ENCODE results near the gene ACSF2.
"Not testable (repeated sequence)": the region's sequence is repeated elsewhere in the genome, so short reads cannot be mapped to it uniquely, and the experiment has no call there.

The ACSF2 gene

DNA sequence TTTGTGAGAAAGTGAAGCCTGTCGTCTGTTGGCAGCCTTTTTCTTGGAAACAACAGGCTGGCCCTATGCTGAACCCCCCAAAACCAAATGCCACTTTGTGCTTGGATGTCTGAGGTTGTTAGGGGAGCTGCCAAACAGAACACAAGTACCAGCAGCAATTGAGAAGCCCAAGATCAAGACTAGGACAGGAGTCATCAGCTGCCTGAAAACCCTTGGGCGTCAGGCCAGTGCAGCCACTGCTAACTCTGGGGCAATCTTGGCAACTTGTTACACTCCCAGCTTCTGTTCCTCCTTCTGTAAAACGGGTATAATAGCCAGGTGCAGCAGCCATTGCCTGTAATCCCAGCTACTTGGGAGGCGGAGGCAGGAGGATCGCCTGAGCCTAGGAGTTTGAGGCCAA, 19.4 kb upstream of the ACSF2 start:
- Histone ChIP-seq H3K36me3 (ENCODE audit: control insufficient read depth in 4 of 4, insufficient read depth in 4 of 4, low read length in 3 of 4) (no peaks in the 10 kb centered on the region), H3K9me3 (ENCODE audit: control extremely low read depth in 1 of 5, control insufficient read depth in 4 of 5, insufficient read depth in 2 of 5, low read depth in 1 of 5, low read length in 4 of 5) (no peaks in the 10 kb centered on the region), H3K27me3 (replicated peaks in 2 of 5; ENCODE audit: control insufficient read depth in 4 of 5, insufficient read depth in 5 of 5, low read length in 4 of 5) (peaks cover 0 to 2% (median 0%) of the 10 kb centered on the region in 5 experiments), H3K4me3 (ENCODE audit: control insufficient read depth in 1 of 7, extremely low read depth in 1 of 7, insufficient read depth in 4 of 7, low read depth in 2 of 7, low read length in 6 of 7) (no peak overlapping the region), H3K4me1 (ENCODE audit: control extremely low read depth in 1 of 4, control insufficient read depth in 4 of 4, insufficient read depth in 4 of 4, low read length in 3 of 4) (no peaks in the 10 kb centered on the region), H3K27ac (ENCODE audit: insufficient read depth in 1 of 2, low read depth in 1 of 2, low read length in 2 of 2, poor library complexity in 1 of 2, severe bottlenecking in 2 of 2) (no peak overlapping the region)
- ChIA-PET CTCF (interaction anchor here (2.8 kb wide), 1 partner anchor 9 kb away, joined by 13 read pairs; the partner anchor contains the start of gene LRRC59), POLR2A (no interaction called here)
- DNase-seq: no peak
- WGBS (ENCODE audit: insufficient coverage): 80% methylated on average over 3 of the region's 5 CpGs

DNA sequence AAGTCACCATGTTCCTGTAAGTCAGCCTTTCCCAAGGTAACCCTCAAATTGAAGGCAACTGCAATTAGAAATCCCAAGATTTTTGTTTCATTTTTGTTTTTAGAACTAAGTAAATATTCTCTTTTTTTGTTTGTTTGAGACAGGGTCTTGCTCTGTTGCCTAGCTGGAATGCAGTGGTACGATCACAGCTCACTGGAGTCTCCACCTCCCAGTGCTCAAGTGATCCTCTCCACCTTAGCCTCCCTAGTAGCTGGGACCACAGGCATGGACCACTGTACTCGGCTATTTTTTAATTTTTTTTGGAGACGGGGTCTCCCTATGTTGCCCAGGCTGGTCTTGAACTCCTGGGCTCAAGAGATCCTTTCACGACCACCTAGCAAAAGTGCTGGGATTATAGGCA, 18.1 kb upstream of the ACSF2 start:
- DNase-seq: no peak
- ChIA-PET POLR2A (no interaction called here), CTCF (interaction anchor here (2.8 kb wide), 1 partner anchor 10 kb away, joined by 13 read pairs; the partner anchor contains the start of gene LRRC59)
- 100% methylated on average over 2 of the region's 4 CpGs for WGBS (ENCODE audit: insufficient coverage)
- Histone ChIP-seq H3K27me3 (replicated peaks in 2 of 5; ENCODE audit: control insufficient read depth in 4 of 5, insufficient read depth in 5 of 5, low read length in 4 of 5) (peaks cover 0 to 2% (median 0%) of the 10 kb centered on the region in 5 experiments), H3K27ac (ENCODE audit: insufficient read depth in 1 of 2, low read depth in 1 of 2, low read length in 2 of 2, poor library complexity in 1 of 2, severe bottlenecking in 2 of 2) (no peak overlapping the region), H3K36me3 (ENCODE audit: control insufficient read depth in 4 of 4, insufficient read depth in 4 of 4, low read length in 3 of 4) (no peaks in the 10 kb centered on the region), H3K4me1 (ENCODE audit: control extremely low read depth in 1 of 4, control insufficient read depth in 4 of 4, insufficient read depth in 4 of 4, low read length in 3 of 4) (no peaks in the 10 kb centered on the region), H3K9me3 (ENCODE audit: control extremely low read depth in 1 of 5, control insufficient read depth in 4 of 5, insufficient read depth in 2 of 5, low read depth in 1 of 5, low read length in 4 of 5) (no peaks in the 10 kb centered on the region), H3K4me3 (ENCODE audit: control insufficient read depth in 1 of 7, extremely low read depth in 1 of 7, insufficient read depth in 4 of 7, low read depth in 2 of 7, low read length in 6 of 7) (no peak overlapping the region)

DNA sequence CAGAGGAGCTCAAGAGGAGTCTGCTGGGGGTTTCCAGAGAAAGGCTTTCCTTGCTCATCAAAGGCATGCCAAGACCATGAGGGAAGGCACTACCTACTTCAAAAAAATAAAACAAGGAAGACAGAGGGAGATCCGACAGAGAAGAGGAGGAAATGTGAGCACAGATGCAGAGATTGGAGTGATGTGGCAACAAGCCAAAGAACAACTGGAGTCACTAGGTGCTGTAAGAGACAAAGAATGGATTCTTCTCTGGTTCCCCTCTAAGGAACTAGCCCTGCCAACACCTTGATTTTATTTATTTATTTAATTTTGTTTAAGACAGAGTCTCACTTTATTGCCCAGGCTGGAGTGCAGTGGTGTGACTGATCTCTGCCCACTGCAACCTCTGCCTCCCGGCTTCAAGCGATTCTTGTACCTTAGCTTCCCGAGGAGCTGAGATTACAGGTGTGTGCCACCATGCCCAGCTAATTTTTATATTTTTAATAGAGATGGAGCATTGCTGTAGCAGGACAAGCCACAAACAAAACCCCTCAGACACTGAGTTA, 13.8 kb upstream of the ACSF2 start:
- POLR2A ChIA-PET: interaction anchor here (0.7 kb wide), 1 partner anchor 15 kb away, joined by 3 read pairs; no protein-coding TSS in a partner anchor

DNA sequence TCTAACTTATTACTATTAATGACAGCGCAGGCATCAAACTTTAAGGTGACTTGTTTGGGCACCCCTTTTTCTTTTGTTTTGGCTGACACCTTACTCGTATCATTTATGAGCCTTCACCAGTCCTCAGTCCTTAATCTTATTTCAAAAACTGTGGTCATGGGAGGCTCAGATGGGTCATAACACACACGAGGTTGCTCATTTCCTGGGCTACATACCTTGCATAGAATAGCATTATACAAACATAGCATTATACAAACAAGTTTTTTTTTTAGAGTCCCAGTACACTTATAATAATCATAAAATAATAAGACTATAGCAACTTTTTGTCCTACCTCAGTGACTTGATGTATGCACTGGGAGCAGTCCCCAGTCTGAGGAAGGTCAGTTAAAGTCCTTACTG, 11.2 kb upstream of the ACSF2 start:
- Histone ChIP-seq H3K27me3 (replicated peaks in 2 of 5; ENCODE audit: control insufficient read depth in 4 of 5, insufficient read depth in 5 of 5, low read length in 4 of 5) (no peaks in the 10 kb centered on the region), H3K9me3 (ENCODE audit: control extremely low read depth in 1 of 5, control insufficient read depth in 4 of 5, insufficient read depth in 2 of 5, low read depth in 1 of 5, low read length in 4 of 5) (no peaks in the 10 kb centered on the region), H3K4me3 (ENCODE audit: control insufficient read depth in 1 of 7, extremely low read depth in 1 of 7, insufficient read depth in 4 of 7, low read depth in 2 of 7, low read length in 6 of 7) (no peak overlapping the region), H3K4me1 (ENCODE audit: control extremely low read depth in 1 of 4, control insufficient read depth in 4 of 4, insufficient read depth in 4 of 4, low read length in 3 of 4) (no peaks in the 10 kb centered on the region), H3K27ac (ENCODE audit: insufficient read depth in 1 of 2, low read depth in 1 of 2, low read length in 2 of 2, poor library complexity in 1 of 2, severe bottlenecking in 2 of 2) (no peak overlapping the region), H3K36me3 (ENCODE audit: control insufficient read depth in 4 of 4, insufficient read depth in 4 of 4, low read length in 3 of 4) (no peaks in the 10 kb centered on the region)
- WGBS (ENCODE audit: insufficient coverage): 95% methylated on average over 3 of the region's 3 CpGs
- CTCF ChIA-PET: no interaction called here
- POLR2A ChIA-PET: no interaction called here
- DNase-seq: no peak

More for the DNA sequence above, 13.8 kb upstream of the ACSF2 start:
- Histone ChIP-seq H3K9me3 (ENCODE audit: control extremely low read depth in 1 of 5, control insufficient read depth in 4 of 5, insufficient read depth in 2 of 5, low read depth in 1 of 5, low read length in 4 of 5) (no peaks in the 10 kb centered on the region), H3K4me1 (ENCODE audit: control extremely low read depth in 1 of 4, control insufficient read depth in 4 of 4, insufficient read depth in 4 of 4, low read length in 3 of 4) (no peaks in the 10 kb centered on the region), H3K4me3 (ENCODE audit: control insufficient read depth in 1 of 7, extremely low read depth in 1 of 7, insufficient read depth in 4 of 7, low read depth in 2 of 7, low read length in 6 of 7) (no peak overlapping the region), H3K27me3 (replicated peaks in 2 of 5; ENCODE audit: control insufficient read depth in 4 of 5, insufficient read depth in 5 of 5, low read length in 4 of 5) (no peaks in the 10 kb centered on the region), H3K27ac (ENCODE audit: insufficient read depth in 1 of 2, low read depth in 1 of 2, low read length in 2 of 2, poor library complexity in 1 of 2, severe bottlenecking in 2 of 2) (no peak overlapping the region), H3K36me3 (ENCODE audit: control insufficient read depth in 4 of 4, insufficient read depth in 4 of 4, low read length in 3 of 4) (no peaks in the 10 kb centered on the region)
- 83% methylated on average over 3 of the region's 4 CpGs for WGBS (ENCODE audit: insufficient coverage)
- CTCF ChIA-PET: interaction anchor here (0.8 to 1.0 kb wide), 2 partner anchors 15 to 21 kb away, joined by 3 read pairs; partner anchors contain the start of gene LRRC59
- DNase-seq: no peak

DNA sequence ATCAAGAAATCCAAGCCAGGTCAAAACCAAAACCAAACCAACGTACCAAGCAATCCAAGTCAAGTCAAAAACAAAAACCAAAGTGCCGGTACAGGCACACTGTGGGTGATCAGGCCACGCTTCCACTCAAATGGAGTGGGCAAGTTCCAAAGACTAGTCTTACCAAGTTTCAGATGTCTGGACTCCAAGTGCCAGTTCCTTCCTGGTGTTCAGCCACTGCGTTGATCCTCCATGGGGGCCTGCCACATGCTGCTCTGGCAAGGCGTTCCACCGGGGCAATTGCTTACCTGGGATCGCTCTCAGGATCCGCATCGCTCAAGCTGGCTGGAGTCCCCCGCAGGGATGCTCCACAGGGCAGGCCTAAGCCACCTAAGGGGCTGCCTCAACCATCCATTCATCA, 6.4 kb upstream of the ACSF2 start:
- H3K27ac ChIP-seq (ENCODE audit: insufficient read depth in 1 of 2, low read depth in 1 of 2, low read length in 2 of 2, poor library complexity in 1 of 2, severe bottlenecking in 2 of 2); H3K36me3 ChIP-seq (ENCODE audit: control insufficient read depth in 4 of 4, insufficient read depth in 4 of 4, low read length in 3 of 4); H3K4me3 ChIP-seq (ENCODE audit: control insufficient read depth in 1 of 7, extremely low read depth in 1 of 7, insufficient read depth in 4 of 7, low read depth in 2 of 7, low read length in 6 of 7); CTCF ChIA-PET; DNase-seq; H3K27me3 ChIP-seq (replicated peaks in 2 of 5; ENCODE audit: control insufficient read depth in 4 of 5, insufficient read depth in 5 of 5, low read length in 4 of 5); H3K9me3 ChIP-seq (ENCODE audit: control extremely low read depth in 1 of 5, control insufficient read depth in 4 of 5, insufficient read depth in 2 of 5, low read depth in 1 of 5, low read length in 4 of 5); POLR2A ChIA-PET: not testable (repeated sequence)
- WGBS (ENCODE audit: insufficient coverage): 100% methylated on average over 9 of the region's 10 CpGs
- peaks cover 6 to 29% (median 20%) of the 10 kb centered on the region in 4 experiments for H3K4me1 ChIP-seq (ENCODE audit: control extremely low read depth in 1 of 4, control insufficient read depth in 4 of 4, insufficient read depth in 4 of 4, low read length in 3 of 4)

DNA sequence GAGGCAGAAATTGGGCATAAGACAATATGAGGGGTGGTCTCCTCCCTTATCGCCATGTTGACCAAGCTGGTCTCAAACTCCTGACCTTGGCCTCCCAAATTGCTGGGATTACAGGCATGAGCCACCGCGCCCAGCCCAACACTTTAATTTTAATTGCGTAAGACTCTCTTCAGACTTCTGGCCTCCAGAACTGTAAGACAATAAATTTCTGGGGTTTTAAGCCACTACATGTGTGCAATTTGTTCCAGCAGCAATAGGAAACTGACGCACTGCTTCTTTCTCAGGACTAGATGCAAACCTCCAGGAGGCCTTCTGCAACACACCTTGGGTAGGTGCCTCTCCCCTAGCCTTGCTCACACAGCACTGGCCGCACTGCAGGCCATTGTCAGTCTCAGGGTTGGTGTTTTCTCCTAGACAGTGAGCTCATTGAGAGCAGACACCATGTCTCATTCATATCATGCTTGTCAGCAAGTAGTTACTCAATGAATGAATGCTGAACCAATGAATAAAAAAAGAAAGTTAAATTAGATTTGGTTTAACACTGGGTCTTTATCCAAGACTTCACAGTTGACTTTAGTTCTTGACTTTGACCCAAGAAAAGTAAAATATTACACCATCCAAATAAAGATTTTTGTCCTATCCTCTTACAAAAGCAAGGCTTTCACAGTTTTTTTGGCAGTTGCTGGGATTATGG, 5.5 kb upstream of the ACSF2 start:
- no peaks in the 10 kb centered on the region for H3K27me3 ChIP-seq (replicated peaks in 2 of 5; ENCODE audit: control insufficient read depth in 4 of 5, insufficient read depth in 5 of 5, low read length in 4 of 5)
- CTCF ChIA-PET: interaction anchor here (1.2 to 1.4 kb wide), 2 partner anchors 31 to 48 kb away, joined by 3 to 4 read pairs; partner anchors contain the start of gene CHAD
- POLR2A ChIA-PET: no interaction called here
- H3K27ac ChIP-seq (ENCODE audit: insufficient read depth in 1 of 2, low read depth in 1 of 2, low read length in 2 of 2, poor library complexity in 1 of 2, severe bottlenecking in 2 of 2): peak overlapping the region in 1 of 2 experiments; percentile 88
- H3K4me1 ChIP-seq (ENCODE audit: control extremely low read depth in 1 of 4, control insufficient read depth in 4 of 4, insufficient read depth in 4 of 4, low read length in 3 of 4): peaks cover 6 to 39% (median 29%) of the 10 kb centered on the region in 4 experiments
- no peaks in the 10 kb centered on the region for H3K9me3 ChIP-seq (ENCODE audit: control extremely low read depth in 1 of 5, control insufficient read depth in 4 of 5, insufficient read depth in 2 of 5, low read depth in 1 of 5, low read length in 4 of 5)
- peak overlapping the region in 3 of 7 experiments; percentile 57 to 72 (median 71) for H3K4me3 ChIP-seq (ENCODE audit: control insufficient read depth in 1 of 7, extremely low read depth in 1 of 7, insufficient read depth in 4 of 7, low read depth in 2 of 7, low read length in 6 of 7)
- no peaks in the 10 kb centered on the region for H3K36me3 ChIP-seq (ENCODE audit: control insufficient read depth in 4 of 4, insufficient read depth in 4 of 4, low read length in 3 of 4)
- WGBS (ENCODE audit: insufficient coverage): 98% methylated on average over 6 of the region's 6 CpGs
- no peak for DNase-seq

Data from common myeloid progenitor, CD34-positive (primary cell).